ENCODE results near the gene TFAP2A.
A peak's percentile ranks its signal among the peaks of the same experiment; 100 is the strongest.

TFAP2A gene

DNA sequence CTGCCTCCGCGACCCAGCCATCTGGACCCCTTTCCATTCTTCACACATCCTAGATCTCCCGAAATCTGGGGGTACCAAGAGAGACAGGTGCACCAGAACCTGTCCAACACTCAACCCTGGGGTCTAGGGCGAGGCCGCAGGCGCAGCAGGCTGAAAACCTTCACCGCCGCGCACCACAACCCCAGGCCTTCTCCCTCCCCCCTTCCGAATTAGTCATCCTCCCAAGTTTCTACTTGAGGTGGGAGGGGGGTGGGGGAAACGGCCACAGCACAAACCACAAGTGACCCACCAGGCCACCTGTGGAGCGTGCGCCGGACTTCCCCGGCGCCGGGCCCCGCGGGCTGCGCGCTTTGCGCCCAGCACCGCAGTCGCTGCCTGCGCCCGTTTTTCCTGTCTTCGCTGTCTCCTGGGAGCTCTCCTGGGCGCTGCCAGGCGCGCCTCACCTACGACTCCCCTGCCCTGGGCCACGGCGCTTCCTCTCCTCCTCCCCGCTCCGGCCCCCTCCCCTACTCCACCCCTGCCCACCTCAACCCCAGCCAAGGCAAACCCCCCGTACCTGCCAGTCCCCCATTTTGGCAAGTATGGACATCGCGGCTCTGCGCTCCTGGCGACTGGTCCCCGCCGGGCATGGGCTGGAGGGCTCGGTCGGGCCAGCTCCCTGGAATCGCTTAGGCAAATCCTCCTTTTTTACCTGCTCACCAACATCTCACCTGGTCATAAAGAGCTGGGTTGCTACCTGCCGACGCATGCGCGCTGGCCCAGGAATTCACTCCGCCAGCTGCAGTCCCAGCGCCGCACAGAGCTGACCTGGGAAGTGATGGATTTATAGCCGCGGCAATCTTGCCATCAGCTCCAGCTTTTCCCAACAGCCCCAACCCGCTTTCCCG is 4.2 kb upstream of the TFAP2A start:
- Mint-ChIP-seq H3K9me3 (peaks cover 6% of the 10 kb centered on the region), H3K4me3 (no peak overlapping the region), H3K27ac (no peak overlapping the region), H3K27me3 (peaks cover 65% of the 10 kb centered on the region), H3K36me3 (peaks cover 4% of the 10 kb centered on the region), H3K4me1 (peaks cover 20% of the 10 kb centered on the region)

DNA sequence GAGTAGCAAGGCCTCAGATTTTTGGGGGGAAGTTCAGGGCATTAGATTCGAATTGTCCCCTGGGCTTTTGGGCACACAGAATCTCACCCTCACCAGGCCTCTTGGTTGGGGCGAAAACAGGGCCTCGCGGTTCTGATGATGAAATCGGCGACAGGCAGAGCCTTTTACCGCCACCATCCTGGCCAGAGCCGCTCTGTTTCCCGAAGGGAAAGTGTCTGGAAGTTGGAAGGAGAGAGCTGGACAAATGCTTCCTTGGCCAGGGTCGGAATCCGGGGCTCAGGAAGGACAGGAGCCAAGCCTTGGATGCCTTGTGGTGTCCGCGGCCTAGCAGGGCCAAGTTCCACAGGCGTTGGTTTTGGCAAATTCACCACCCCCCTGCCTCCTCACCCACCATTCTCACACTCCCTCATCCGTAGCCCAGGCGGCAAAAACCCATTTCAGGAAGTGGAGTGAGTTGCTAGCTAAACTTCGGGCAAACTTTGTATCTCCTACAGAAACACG is 3.5 kb upstream of the TFAP2A start:
- Mint-ChIP-seq H3K9me3 (peaks cover 6% of the 10 kb centered on the region), H3K36me3 (peaks cover 5% of the 10 kb centered on the region), H3K27ac (no peak overlapping the region), H3K27me3 (peaks cover 68% of the 10 kb centered on the region), H3K4me3 (no peak overlapping the region), H3K4me1 (peaks cover 26% of the 10 kb centered on the region)

- Mint-ChIP-seq H3K9me3 (peaks cover 6% of the 10 kb centered on the region), H3K27ac (no peak overlapping the region), H3K36me3 (peaks cover 5% of the 10 kb centered on the region), H3K4me1 (peaks cover 31% of the 10 kb centered on the region), H3K4me3 (no peak overlapping the region), H3K27me3 (peaks cover 68% of the 10 kb centered on the region)
Observed at GRCh38 chr6:10417681-10418104, 2.8 kb upstream of the TFAP2A start.

DNA sequence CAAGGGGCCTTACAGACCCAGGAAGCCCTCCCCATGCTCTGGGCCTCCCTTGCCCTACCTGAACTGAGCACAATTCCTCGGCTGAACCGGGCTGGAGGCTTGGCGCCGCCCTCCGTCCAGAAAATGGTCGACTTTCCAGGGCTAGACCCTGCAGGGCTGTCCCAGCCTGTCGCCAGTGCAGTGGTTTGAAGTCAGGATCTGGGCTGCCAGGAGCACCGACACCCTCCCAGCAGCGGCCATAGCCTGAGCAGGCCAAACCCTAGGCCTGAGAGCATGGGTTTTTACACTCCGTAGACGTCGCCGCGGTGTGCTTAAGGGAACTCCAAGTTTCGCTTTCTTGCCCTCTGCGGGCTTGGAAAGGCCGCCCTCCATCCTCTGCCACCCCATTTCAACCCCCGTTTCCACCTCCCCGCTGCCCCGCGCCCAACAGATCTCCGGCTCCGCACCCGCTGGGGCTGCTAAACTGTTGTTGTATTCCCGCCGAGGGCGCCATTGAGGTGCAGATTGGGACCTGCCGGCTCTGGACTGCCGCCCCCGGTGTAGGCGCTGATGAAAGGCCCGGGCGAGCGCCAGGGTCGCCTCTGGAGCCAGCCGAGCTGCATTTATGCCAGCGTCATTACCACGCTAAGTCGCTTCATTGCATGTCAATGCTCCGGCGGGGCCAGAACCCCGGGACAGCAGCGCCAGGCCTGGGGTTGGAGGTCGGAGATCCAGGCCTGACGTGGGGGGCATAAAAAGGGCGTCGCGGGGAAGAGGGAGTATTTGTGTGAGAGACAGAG is 2.2 kb upstream of the TFAP2A start:
- Mint-ChIP-seq H3K36me3 (peaks cover 7% of the 10 kb centered on the region), H3K9me3 (peaks cover 6% of the 10 kb centered on the region), H3K27ac (no peak overlapping the region), H3K4me3 (no peak overlapping the region), H3K4me1 (peaks cover 34% of the 10 kb centered on the region), H3K27me3 (peaks cover 69% of the 10 kb centered on the region)

DNA sequence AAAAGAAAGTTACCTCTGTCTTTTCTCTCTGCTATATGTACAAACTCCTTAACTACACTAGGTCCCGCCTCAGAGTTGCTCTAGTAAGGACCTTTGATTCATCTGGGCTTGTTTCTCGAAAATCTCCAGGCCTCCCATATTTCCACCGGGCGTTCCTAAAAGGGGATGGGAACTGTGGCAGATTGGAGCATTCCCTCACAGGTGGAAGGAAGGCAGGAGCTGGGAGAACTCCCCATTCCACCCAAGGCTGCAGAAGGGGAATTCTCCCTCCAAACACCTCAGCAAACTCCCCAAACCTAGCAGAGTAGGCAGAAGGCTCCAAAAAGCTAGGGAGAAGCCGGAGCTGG is 1.6 kb upstream of the TFAP2A start:
- Mint-ChIP-seq H3K9me3 (peaks cover 6% of the 10 kb centered on the region), H3K27me3 (peaks cover 70% of the 10 kb centered on the region), H3K27ac (no peak overlapping the region), H3K4me1 (peaks cover 37% of the 10 kb centered on the region), H3K36me3 (peaks cover 11% of the 10 kb centered on the region), H3K4me3 (no peak overlapping the region)

DNA sequence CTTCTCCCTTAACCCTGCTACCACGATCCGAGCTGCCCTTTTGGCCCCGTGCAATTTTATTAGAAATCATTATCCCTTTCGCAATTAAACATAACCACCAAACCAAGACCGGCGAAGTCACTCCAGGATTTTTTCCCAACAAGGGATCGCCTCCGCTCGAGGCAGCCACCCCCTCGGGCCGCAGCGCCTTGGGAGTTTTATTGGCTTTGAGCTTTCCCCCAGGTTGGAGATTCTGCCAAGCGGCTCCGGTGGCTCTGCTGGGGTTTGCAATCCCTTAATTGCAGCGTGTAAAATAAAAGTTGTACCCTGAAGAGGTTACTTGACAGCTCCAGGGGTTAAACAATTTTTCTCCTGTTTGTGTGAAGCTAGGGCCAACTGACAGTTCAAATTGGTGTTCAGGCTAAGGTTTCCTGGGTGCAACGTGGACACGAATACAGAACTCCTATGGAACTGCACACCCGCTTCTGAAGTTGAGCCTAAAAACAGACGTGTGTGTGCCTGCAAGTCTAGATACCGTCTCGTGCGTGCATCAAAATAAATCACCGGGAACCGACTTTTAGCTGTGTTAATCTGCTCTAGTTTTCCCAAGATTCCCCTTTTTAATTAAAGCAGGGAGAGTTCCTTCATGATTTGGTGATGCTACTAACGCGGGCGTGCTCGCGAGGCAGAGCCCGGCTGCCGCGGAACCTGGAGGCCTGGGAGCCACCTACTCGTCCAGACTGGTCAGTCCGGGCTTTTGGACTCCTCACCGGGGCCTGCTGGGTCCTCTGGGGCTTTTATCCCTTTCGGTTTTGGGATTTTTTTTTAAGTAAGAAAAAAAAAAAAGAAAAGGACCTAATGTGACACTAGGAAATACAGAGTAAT is 975 bp upstream of the TFAP2A start:
- peaks cover 70% of the 10 kb centered on the region for H3K27me3 Mint-ChIP-seq
- peaks cover 11% of the 10 kb centered on the region for H3K36me3 Mint-ChIP-seq
- H3K27ac Mint-ChIP-seq, result no peak overlapping the region
- H3K9me3 Mint-ChIP-seq, result peaks cover 6% of the 10 kb centered on the region
- H3K4me1 Mint-ChIP-seq, result peaks cover 43% of the 10 kb centered on the region
- H3K4me3 Mint-ChIP-seq, result no peak overlapping the region

DNA sequence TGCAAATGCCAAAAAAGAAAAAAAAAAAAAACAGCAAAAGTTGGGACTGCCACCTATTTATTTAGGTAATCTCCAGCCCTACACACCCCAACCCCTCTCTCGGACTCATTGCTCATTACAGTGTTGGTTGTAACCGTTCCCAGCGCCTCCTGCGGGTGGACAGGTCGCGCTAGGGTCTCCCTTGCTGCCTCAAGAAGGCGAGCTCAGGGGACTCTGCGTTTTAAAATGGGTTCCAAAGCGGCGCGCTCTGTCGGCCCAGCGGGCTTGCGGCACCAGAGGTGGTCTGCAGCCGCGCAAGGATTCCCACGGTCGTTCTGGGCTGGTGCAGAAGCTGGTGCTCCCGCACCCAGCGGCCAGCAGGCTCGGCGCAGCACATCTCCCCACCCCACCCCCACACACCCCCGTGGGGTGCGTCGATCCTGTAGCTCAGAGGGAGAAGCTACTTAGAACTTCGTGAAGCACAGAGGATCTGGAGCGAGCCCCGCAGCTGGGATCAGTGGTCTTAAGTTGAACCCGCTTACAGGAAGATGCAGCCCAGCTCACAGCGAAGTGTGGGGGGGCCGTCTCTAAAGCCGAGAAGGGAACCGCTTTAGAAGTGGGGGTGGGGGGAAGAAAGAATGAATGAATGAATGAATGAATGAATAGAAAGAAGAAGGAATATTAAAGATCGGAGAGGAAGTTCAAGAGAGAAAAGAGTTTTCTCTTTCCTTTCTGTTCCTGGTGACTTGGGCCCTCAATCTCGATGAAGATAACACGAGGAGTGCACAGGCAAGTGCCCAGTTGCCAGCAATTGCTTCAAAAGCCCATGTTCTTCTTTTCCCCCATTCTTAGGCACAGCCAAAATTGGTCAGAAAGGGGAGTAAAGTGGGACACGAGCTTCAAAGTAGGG is 780 bp downstream of the TFAP2A start:
- peaks cover 18% of the 10 kb centered on the region for H3K36me3 Mint-ChIP-seq
- H3K27me3 Mint-ChIP-seq, result peaks cover 71% of the 10 kb centered on the region
- H3K4me1 Mint-ChIP-seq, result peaks cover 47% of the 10 kb centered on the region

GRCh38 chr6:10413262-10413849 is 1.5 kb downstream of the TFAP2A start:
- peak overlapping the region; percentile 87 for H3K4me3 Mint-ChIP-seq
- peaks cover 15% of the 10 kb centered on the region for H3K9me3 Mint-ChIP-seq
- H3K27me3 Mint-ChIP-seq, result peaks cover 73% of the 10 kb centered on the region
- H3K36me3 Mint-ChIP-seq, result peaks cover 18% of the 10 kb centered on the region
- peaks cover 47% of the 10 kb centered on the region for H3K4me1 Mint-ChIP-seq
- peak overlapping the region; percentile 84 for H3K27ac Mint-ChIP-seq

More for the DNA sequence above, 780 bp downstream of the TFAP2A start:
- H3K4me3 Mint-ChIP-seq, result peak overlapping the region; percentile 87
- H3K27ac Mint-ChIP-seq, result no peak overlapping the region
- peaks cover 12% of the 10 kb centered on the region for H3K9me3 Mint-ChIP-seq

DNA sequence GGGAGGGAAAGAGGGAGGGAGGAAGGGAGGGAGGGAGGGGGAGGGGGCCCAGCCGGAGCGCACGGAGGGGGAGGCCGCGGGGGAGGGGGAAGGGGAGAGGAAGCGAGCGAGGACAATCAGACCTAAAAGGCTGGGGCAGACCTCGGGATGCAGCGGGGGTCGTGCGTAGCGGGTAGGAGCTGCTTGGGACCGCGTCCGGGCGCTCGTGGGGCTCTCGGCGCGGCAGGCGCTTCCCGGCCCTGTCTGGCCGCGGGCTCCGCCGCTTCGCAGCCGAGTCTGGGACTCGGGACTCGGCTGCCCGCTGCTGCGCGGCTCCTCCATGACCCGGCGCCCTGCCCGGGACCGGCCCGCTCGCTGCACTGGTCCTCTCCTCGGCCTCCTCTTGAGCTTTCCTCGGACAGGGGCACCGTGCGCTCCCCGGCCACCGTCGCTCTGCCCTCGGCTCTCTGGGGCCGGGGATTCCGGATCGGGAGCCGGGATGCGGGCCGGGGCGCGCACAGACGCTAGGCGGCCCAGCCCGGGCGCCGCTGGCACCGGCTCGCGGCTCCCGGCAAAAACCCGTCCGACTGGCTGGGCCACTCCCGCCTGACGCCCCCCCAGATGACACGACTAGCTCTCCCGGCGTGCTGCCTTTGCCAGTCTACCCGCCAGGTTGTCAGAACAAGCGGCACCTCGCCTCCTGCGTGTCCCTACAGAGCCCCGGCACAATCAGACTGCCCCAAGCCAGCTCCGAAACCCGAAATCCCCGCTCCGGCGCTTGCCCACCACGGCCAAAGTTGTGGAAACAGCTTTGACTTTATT is 2.2 kb downstream of the TFAP2A start:
- Mint-ChIP-seq H3K4me3 (peak overlapping the region; percentile 96), H3K27me3 (peaks cover 72% of the 10 kb centered on the region), H3K9me3 (peaks cover 19% of the 10 kb centered on the region), H3K27ac (no peak overlapping the region), H3K4me1 (peaks cover 47% of the 10 kb centered on the region), H3K36me3 (peaks cover 18% of the 10 kb centered on the region)

- peaks cover 23% of the 10 kb centered on the region for H3K9me3 Mint-ChIP-seq
- H3K4me3 Mint-ChIP-seq, result peak overlapping the region; percentile 96
- H3K27me3 Mint-ChIP-seq, result peaks cover 69% of the 10 kb centered on the region
- peaks cover 18% of the 10 kb centered on the region for H3K36me3 Mint-ChIP-seq
- peaks cover 41% of the 10 kb centered on the region for H3K4me1 Mint-ChIP-seq
- H3K27ac Mint-ChIP-seq, result peak overlapping the region; percentile 72
Observed at GRCh38 chr6:10411971-10412460, 2.9 kb downstream of the TFAP2A start.

GRCh38 chr6:10411131-10411970 is 3.5 kb downstream of the TFAP2A start:
- Mint-ChIP-seq H3K27me3 (peaks cover 70% of the 10 kb centered on the region), H3K27ac (peak overlapping the region; percentile 77), H3K4me1 (peaks cover 41% of the 10 kb centered on the region), H3K4me3 (peak overlapping the region; percentile 96), H3K9me3 (peaks cover 30% of the 10 kb centered on the region), H3K36me3 (peaks cover 18% of the 10 kb centered on the region)

- H3K27ac Mint-ChIP-seq, result peak overlapping the region; percentile 41
- peaks cover 38% of the 10 kb centered on the region for H3K4me1 Mint-ChIP-seq
- H3K9me3 Mint-ChIP-seq, result peaks cover 31% of the 10 kb centered on the region
- peaks cover 18% of the 10 kb centered on the region for H3K36me3 Mint-ChIP-seq
- H3K4me3 Mint-ChIP-seq, result peak overlapping the region; percentile 78
- peaks cover 71% of the 10 kb centered on the region for H3K27me3 Mint-ChIP-seq
Observed at GRCh38 chr6:10410207-10411050, 4.4 kb downstream of the TFAP2A start.
